Dendritic cell treated with granulocyte-macrophage colony-stimulating factor and Interleukin-4, amounts not matched to agents 40 ng/mL and 50 ng/mL, for 4 days (primary cell): ENCODE measurements around the gene NAA80.
A peak's percentile ranks its signal among the peaks of the same experiment; 100 is the strongest.
"Not testable (repeated sequence)": the region's sequence is repeated elsewhere in the genome, so short reads cannot be mapped to it uniquely, and the experiment has no call there.

Source experiments
- H3K27ac Mint-ChIP-seq: one replicate; pipeline ENCODE4 v1.8.0; 2022; ENCODE audit warnings: mild to moderate bottlenecking, mixed read lengths
- H3K27me3 Mint-ChIP-seq: one replicate; pipeline ENCODE4 v1.8.0; 2022; ENCODE audit warnings: mild to moderate bottlenecking, mixed read lengths
- H3K36me3 Mint-ChIP-seq: one replicate; pipeline ENCODE4 v1.8.0; 2022; ENCODE audit warnings: low read depth, mixed read lengths
- H3K4me1 Mint-ChIP-seq: one replicate; pipeline ENCODE4 v1.8.0; 2022; ENCODE audit warnings: low read depth, mixed read lengths
- H3K4me3 Mint-ChIP-seq: one replicate; pipeline ENCODE4 v1.8.0; 2022; ENCODE audit warnings: mild to moderate bottlenecking, moderate library complexity, mixed read lengths
- H3K9me3 Mint-ChIP-seq: one replicate; pipeline ENCODE4 v1.8.0; 2022; ENCODE audit warnings: mixed read lengths
- intact Hi-C: fragments of 100-400 bp; cut with micrococcal nuclease; formaldehyde crosslinking; loops from one replicate; pipeline ENCODE4 v1.15.0; 2022

The NAA80 gene

GRCh38 chr3:50295553-50296431 is 3.4 kb downstream of the NAA80 start:
- Mint-ChIP-seq H3K4me3 (no peak overlapping the region), H3K4me1 (peaks cover 38% of the 10 kb centered on the region), H3K9me3 (no peaks in the 10 kb centered on the region), H3K27ac (no peak overlapping the region), H3K36me3 (peaks cover 19% of the 10 kb centered on the region), H3K27me3 (no peaks in the 10 kb centered on the region)
- intact Hi-C loops: no loop called here

GRCh38 chr3:50294492-50295403 is 4.5 kb downstream of the NAA80 start:
- intact Hi-C loops: no loop called here
- peak overlapping the region; percentile 22 for H3K27ac Mint-ChIP-seq

GRCh38 chr3:50294089-50294488 is 5.1 kb downstream of the NAA80 start:
- H3K27ac Mint-ChIP-seq: peak overlapping the region; percentile 22
- peaks cover 28% of the 10 kb centered on the region for H3K4me1 Mint-ChIP-seq
- peaks cover 33% of the 10 kb centered on the region for H3K36me3 Mint-ChIP-seq
- H3K4me3 Mint-ChIP-seq: no peak overlapping the region
- no peaks in the 10 kb centered on the region for H3K9me3 Mint-ChIP-seq
- intact Hi-C loops: no loop called here
- no peaks in the 10 kb centered on the region for H3K27me3 Mint-ChIP-seq

More at GRCh38 chr3:50294492-50295403, 4.5 kb downstream of the NAA80 start:
- no peaks in the 10 kb centered on the region for H3K27me3 Mint-ChIP-seq
- H3K36me3 Mint-ChIP-seq: peaks cover 29% of the 10 kb centered on the region
- H3K4me3 Mint-ChIP-seq: no peak overlapping the region
- H3K9me3 Mint-ChIP-seq: no peaks in the 10 kb centered on the region
- peaks cover 28% of the 10 kb centered on the region for H3K4me1 Mint-ChIP-seq

- intact Hi-C loops: no loop called here
- Mint-ChIP-seq H3K4me1 (peaks cover 26% of the 10 kb centered on the region), H3K27ac (peak overlapping the region; percentile 80), H3K27me3 (no peaks in the 10 kb centered on the region), H3K4me3 (no peak overlapping the region), H3K36me3 (peaks cover 37% of the 10 kb centered on the region), H3K9me3 (no peaks in the 10 kb centered on the region)
Observed at GRCh38 chr3:50293079-50293801, 6.0 kb downstream of the NAA80 start.

- Mint-ChIP-seq H3K36me3 (peaks cover 44% of the 10 kb centered on the region), H3K4me3 (peak within 1 kb of the TSS; percentile 76), H3K27me3 (no peaks in the 10 kb centered on the region), H3K27ac (peak within 1 kb of the TSS; percentile 80), H3K9me3 (no peaks in the 10 kb centered on the region), H3K4me1 (peaks cover 18% of the 10 kb centered on the region)
- intact Hi-C loops: loop anchor here (1.0 kb wide), 1 partner anchor 45 kb away; no protein-coding TSS in a partner anchor
Observed at GRCh38 chr3:50292159-50293078, 6.8 kb downstream of the NAA80 start, which contains the start of gene IFRD2. Gene IFRD2 (minus strand): TSS chr3:50292429. CDS start chr3:50292274, 155 bp downstream.

GRCh38 chr3:50290161-50290641 is 9.0 kb downstream of the NAA80 start:
- H3K9me3 Mint-ChIP-seq: no peaks in the 10 kb centered on the region
- intact Hi-C loops: no loop called here
- H3K36me3 Mint-ChIP-seq: peaks cover 45% of the 10 kb centered on the region
- no peak overlapping the region for H3K27ac Mint-ChIP-seq
- H3K4me1 Mint-ChIP-seq: peaks cover 23% of the 10 kb centered on the region
- no peak overlapping the region for H3K4me3 Mint-ChIP-seq
- no peaks in the 10 kb centered on the region for H3K27me3 Mint-ChIP-seq

GRCh38 chr3:50289130-50289529 is 10.1 kb downstream of the NAA80 start:
- Mint-ChIP-seq H3K4me1 (peaks cover 23% of the 10 kb centered on the region), H3K4me3 (no peak overlapping the region), H3K36me3 (peaks cover 45% of the 10 kb centered on the region), H3K9me3 (no peaks in the 10 kb centered on the region), H3K27ac (no peak overlapping the region), H3K27me3 (no peaks in the 10 kb centered on the region)
- intact Hi-C loops: no loop called here

- Mint-ChIP-seq H3K36me3 (peaks cover 45% of the 10 kb centered on the region), H3K9me3 (no peaks in the 10 kb centered on the region), H3K27me3 (no peaks in the 10 kb centered on the region), H3K27ac (no peak overlapping the region), H3K4me1 (peaks cover 23% of the 10 kb centered on the region), H3K4me3 (no peak overlapping the region)
- intact Hi-C loops: no loop called here
Observed at GRCh38 chr3:50288387-50289007, 10.7 kb downstream of the NAA80 start.

- intact Hi-C loops: no loop called here
- no peaks in the 10 kb centered on the region for H3K9me3 Mint-ChIP-seq
- H3K27me3 Mint-ChIP-seq: no peaks in the 10 kb centered on the region
- no peak overlapping the region for H3K27ac Mint-ChIP-seq
- H3K4me1 Mint-ChIP-seq: peaks cover 13% of the 10 kb centered on the region
- peaks cover 45% of the 10 kb centered on the region for H3K36me3 Mint-ChIP-seq
- no peak overlapping the region for H3K4me3 Mint-ChIP-seq
Observed at GRCh38 chr3:50287262-50287661, 11.9 kb downstream of the NAA80 start.

GRCh38 chr3:50286322-50287227 is 12.6 kb downstream of the NAA80 start:
- Mint-ChIP-seq H3K27ac (no peak overlapping the region), H3K36me3 (peaks cover 45% of the 10 kb centered on the region), H3K4me1 (peaks cover 12% of the 10 kb centered on the region), H3K27me3 (peaks cover 1% of the 10 kb centered on the region), H3K9me3 (no peaks in the 10 kb centered on the region), H3K4me3 (no peak overlapping the region)
- intact Hi-C loops: no loop called here

- H3K27me3 Mint-ChIP-seq, H3K4me1 Mint-ChIP-seq, H3K9me3 Mint-ChIP-seq, H3K27ac Mint-ChIP-seq, intact Hi-C loops, H3K4me3 Mint-ChIP-seq: not testable (repeated sequence)
- H3K36me3 Mint-ChIP-seq: peaks cover 29% of the 10 kb centered on the region
Observed at GRCh38 chr3:50284121-50284520, 15.1 kb downstream of the NAA80 start.
